Caco-2 (cell line): ENCODE data around the gene CGA. TPM values are rescaled to one million over a fixed set of nuclear protein-coding genes. Genes with fewer than 3 reads are reported as not detected.

ENCODE experiments used
- BruUV-seq: library from RNA; stranded (reverse); fragments of 400-500 nt; replicated peaks from 2 replicates; lab custom pipeline; 2021; lab: Mats Ljungman, UMichigan
- CTCF ChIA-PET: fragments of 300-600 bp; sonication (Branson Sonifier 250); formaldehyde crosslinking; loops from one replicate; lab custom pipeline; 2022; ENCODE audit warnings: antibody characterized with exemption; lab: Charles Lee
- POLR2A ChIA-PET: fragments of 300-600 bp; sonication (Branson Sonifier 250); formaldehyde crosslinking; loops from one replicate; lab custom pipeline; 2022; ENCODE audit warnings: antibody characterized with exemption; lab: Charles Lee
- DNase-seq, 2 experiments: peaks; one replicate each; pipeline versions ENCODE4 v3.0.0 to v3.0.0-alpha.2; 2020 to 2022
- H3K27me3 ChIP-seq: replicated peaks from 2 replicates; pipeline ENCODE4 v1.6.0; 2011; ENCODE audit warnings: low read length; ENCODE audit not compliant: control insufficient read depth, insufficient read depth
- H3K36me3 ChIP-seq: 2 replicates; pipeline ENCODE4 v1.5.1; 2011; ENCODE audit warnings: low read length; ENCODE audit not compliant: control insufficient read depth, insufficient read depth
- H3K4me1 ChIP-seq: fragments of 250-450 bp; sonication (Bioruptor Pico); 2 replicates; pipeline ENCODE4 v1.5.1; 2020; ENCODE audit warnings: mild to moderate bottlenecking
- H3K4me3 ChIP-seq: 2 replicates; pipeline ENCODE4 v1.5.1; 2011; ENCODE audit warnings: low read depth, mild to moderate bottlenecking, control low read depth, low read length
- H3K9me3 ChIP-seq: fragments of 250-450 bp; sonication (Bioruptor Pico); 2 replicates; pipeline ENCODE4 v1.5.1; 2020; ENCODE audit warnings: mild to moderate bottlenecking, moderate library complexity
- H3K27ac Mint-ChIP-seq: one replicate; pipeline ENCODE4 v1.8.0; 2022; ENCODE audit warnings: mixed read lengths; ENCODE audit not compliant: unreplicated experiment
- H3K27me3 Mint-ChIP-seq: one replicate; pipeline ENCODE4 v1.8.0; 2022; ENCODE audit warnings: mixed read lengths; ENCODE audit not compliant: insufficient read depth, unreplicated experiment
- H3K36me3 Mint-ChIP-seq: one replicate; pipeline ENCODE4 v1.8.0; 2022; ENCODE audit warnings: mild to moderate bottlenecking, mixed read lengths; ENCODE audit not compliant: insufficient read depth, unreplicated experiment
- H3K4me1 Mint-ChIP-seq: one replicate; pipeline ENCODE4 v1.8.0; 2022; ENCODE audit warnings: low read depth, mixed read lengths; ENCODE audit not compliant: unreplicated experiment
- H3K4me3 Mint-ChIP-seq: one replicate; pipeline ENCODE4 v1.8.0; 2022; ENCODE audit warnings: mild to moderate bottlenecking, moderate library complexity, mixed read lengths; ENCODE audit not compliant: unreplicated experiment
- H3K9me3 Mint-ChIP-seq: one replicate; pipeline ENCODE4 v1.8.0; 2022; ENCODE audit warnings: mixed read lengths; ENCODE audit not compliant: unreplicated experiment
- intact Hi-C: fragments of 100-400 bp; cut with micrococcal nuclease; formaldehyde crosslinking; loops from one replicate; pipeline ENCODE4 v1.10.0; 2022; ENCODE audit not compliant: unreplicated experiment
- total RNA-seq: library from RNA; stranded (reverse); gene quantifications from 2 replicates; pipeline ENCODE4 v1.2.3, GENCODE V29; 2022
- TF ChIP-seq, protein P1 (sequence below), 2 experiments: fragments of 200-600 bp in 1 of 2; IDR thresholded peaks; 1 replicate in 1 of 2; 2 replicates in 1 of 2; pipeline versions ENCODE4 v1.5.1 to v1.8.0; 2011 to 2022; ENCODE audit warnings: antibody characterized with exemption in 1 of 2, control low read depth in 1 of 2, inconsistent platforms in 1 of 2, low read depth in 1 of 2, low read length in 1 of 2, mild to moderate bottlenecking in 1 of 2, moderate library complexity in 1 of 2; ENCODE audit not compliant: insufficient read depth in 1 of 2, severe bottlenecking in 1 of 2, unreplicated experiment in 1 of 2

CGA gene
- total RNA-seq, 1 experiment from 2014 or later: not detected

DNA sequence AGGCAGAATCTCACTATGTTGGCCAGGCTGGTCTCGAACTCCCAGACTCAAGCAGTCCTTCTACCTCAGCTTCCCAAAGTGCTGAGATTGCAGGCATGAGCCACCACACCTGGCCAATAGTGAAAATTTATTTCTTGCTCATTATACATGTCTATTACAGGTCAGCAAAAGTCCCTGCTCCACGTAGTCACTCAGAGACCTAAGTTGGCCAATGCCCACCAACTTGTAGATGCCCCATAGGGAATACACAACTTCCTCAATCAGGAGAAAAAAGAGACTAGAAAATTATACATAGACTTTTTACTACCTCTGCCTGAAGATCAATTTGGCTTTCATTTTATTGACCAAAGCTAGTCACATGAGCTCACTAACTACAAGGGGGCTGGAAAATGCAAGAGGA is 22.0 kb upstream of the CGA start:
- POLR2A ChIA-PET: no interaction called here
- H3K36me3 ChIP-seq: no peaks in the 10 kb centered on the region
- intact Hi-C loops: no loop called here
- H3K27ac Mint-ChIP-seq: no peak overlapping the region
- H3K36me3 Mint-ChIP-seq: no peaks in the 10 kb centered on the region
- BruUV-seq: no TSS peak
- no peaks in the 10 kb centered on the region; the same call in 1 of the 2 replicates for H3K27me3 ChIP-seq
- no peaks in the 10 kb centered on the region for H3K4me1 Mint-ChIP-seq
- H3K27me3 Mint-ChIP-seq: no peaks in the 10 kb centered on the region
- no peaks in the 10 kb centered on the region for H3K9me3 ChIP-seq
- H3K9me3 Mint-ChIP-seq: no peaks in the 10 kb centered on the region
- no peak overlapping the region for H3K4me3 Mint-ChIP-seq
- H3K4me1 ChIP-seq: no peaks in the 10 kb centered on the region
- no peak for DNase-seq
- CTCF ChIA-PET: no interaction called here
- TF ChIP-seq, protein P1, sequence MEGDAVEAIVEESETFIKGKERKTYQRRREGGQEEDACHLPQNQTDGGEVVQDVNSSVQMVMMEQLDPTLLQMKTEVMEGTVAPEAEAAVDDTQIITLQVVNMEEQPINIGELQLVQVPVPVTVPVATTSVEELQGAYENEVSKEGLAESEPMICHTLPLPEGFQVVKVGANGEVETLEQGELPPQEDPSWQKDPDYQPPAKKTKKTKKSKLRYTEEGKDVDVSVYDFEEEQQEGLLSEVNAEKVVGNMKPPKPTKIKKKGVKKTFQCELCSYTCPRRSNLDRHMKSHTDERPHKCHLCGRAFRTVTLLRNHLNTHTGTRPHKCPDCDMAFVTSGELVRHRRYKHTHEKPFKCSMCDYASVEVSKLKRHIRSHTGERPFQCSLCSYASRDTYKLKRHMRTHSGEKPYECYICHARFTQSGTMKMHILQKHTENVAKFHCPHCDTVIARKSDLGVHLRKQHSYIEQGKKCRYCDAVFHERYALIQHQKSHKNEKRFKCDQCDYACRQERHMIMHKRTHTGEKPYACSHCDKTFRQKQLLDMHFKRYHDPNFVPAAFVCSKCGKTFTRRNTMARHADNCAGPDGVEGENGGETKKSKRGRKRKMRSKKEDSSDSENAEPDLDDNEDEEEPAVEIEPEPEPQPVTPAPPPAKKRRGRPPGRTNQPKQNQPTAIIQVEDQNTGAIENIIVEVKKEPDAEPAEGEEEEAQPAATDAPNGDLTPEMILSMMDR (IDR thresholded peaks at IDR 0.05; ENCODE audit: insufficient read depth in 1 of 2, low read depth in 1 of 2, low read length in 1 of 2, severe bottlenecking in 1 of 2, unreplicated experiment in 1 of 2): no peak
- H3K4me3 ChIP-seq: no peak overlapping the region

DNA sequence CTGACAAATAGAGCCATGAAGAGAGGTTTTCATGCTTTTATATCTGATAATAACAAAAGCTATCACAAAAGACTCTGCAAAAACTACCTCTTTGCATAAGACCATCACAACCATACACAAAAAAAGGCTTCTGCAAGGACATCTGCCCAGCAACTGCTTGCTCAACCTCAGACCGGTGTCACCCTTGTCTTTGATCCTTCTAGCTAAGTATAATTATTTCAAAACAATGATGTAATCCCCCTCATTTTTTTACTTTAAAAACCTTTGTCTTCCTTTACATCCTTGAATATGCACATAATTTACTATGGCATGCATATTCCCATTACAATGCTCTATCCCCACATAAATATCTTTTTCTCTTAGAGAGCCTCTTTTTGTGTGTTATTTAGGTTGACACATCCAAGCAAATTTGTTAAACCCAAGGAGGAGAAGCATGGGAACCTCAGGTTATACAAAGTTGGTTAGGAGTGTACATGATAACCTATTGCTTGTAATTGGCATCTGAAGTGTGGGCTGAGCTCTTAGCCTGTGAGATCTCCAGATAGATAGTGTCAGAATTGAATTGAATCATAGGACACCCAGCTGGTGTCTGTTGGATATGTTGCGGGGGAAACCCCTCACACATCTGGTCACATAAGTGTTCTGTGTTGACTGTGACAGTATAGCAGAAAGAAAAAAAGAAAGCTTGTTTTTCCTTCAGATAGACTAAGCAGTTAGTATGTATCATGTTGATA is 20.7 kb upstream of the CGA start:
- no peaks in the 10 kb centered on the region for H3K4me1 ChIP-seq
- no peak for DNase-seq
- Mint-ChIP-seq H3K4me3 (no peak overlapping the region), H3K36me3 (no peaks in the 10 kb centered on the region), H3K27me3 (no peaks in the 10 kb centered on the region), H3K9me3 (no peaks in the 10 kb centered on the region), H3K27ac (no peak overlapping the region), H3K4me1 (no peaks in the 10 kb centered on the region)
- H3K36me3 ChIP-seq: no peaks in the 10 kb centered on the region
- no TSS peak for BruUV-seq
- TF ChIP-seq, protein P1 (IDR thresholded peaks at IDR 0.05; ENCODE audit: insufficient read depth in 1 of 2, low read depth in 1 of 2, low read length in 1 of 2, severe bottlenecking in 1 of 2, unreplicated experiment in 1 of 2): no peak
- ChIA-PET POLR2A (interaction anchor here (0.6 kb wide), 1 partner anchor 68 kb away, joined by 7 read pairs; no protein-coding TSS in a partner anchor), CTCF (no interaction called here)
- intact Hi-C loops: no loop called here
- no peaks in the 10 kb centered on the region; the same call in 1 of the 2 replicates for H3K27me3 ChIP-seq
- no peak overlapping the region for H3K4me3 ChIP-seq
- no peaks in the 10 kb centered on the region for H3K9me3 ChIP-seq

DNA sequence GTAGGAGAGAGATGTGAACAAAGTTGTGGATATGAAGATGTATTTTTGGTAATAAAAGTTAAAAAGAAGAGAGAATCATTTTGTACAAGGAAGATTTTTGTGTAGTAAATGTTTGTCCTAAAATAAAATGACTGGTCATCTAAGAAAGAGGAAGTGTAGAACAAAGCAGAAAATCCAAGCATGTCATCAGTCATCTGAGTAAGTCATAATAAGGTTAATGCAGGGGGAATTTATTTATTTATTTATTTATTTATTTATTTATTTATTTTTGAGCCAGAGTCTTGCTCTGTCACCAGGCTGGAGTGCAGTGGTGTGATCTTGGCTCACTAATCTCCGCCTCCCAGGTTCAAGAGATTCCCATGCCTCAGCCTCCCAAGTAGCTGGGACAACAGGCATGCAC is 15.7 kb upstream of the CGA start:
- no peak overlapping the region for H3K4me3 ChIP-seq
- Mint-ChIP-seq H3K36me3 (no peaks in the 10 kb centered on the region), H3K27ac (no peak overlapping the region), H3K9me3 (no peaks in the 10 kb centered on the region), H3K4me3 (no peak overlapping the region), H3K4me1 (no peaks in the 10 kb centered on the region), H3K27me3 (no peaks in the 10 kb centered on the region)
- ChIA-PET CTCF (no interaction called here), POLR2A (no interaction called here)
- no TSS peak for BruUV-seq
- no peaks in the 10 kb centered on the region for H3K36me3 ChIP-seq
- H3K27me3 ChIP-seq: no peaks in the 10 kb centered on the region
- TF ChIP-seq, protein P1 (IDR thresholded peaks at IDR 0.05; ENCODE audit: insufficient read depth in 1 of 2, low read depth in 1 of 2, low read length in 1 of 2, severe bottlenecking in 1 of 2, unreplicated experiment in 1 of 2): no peak
- no peaks in the 10 kb centered on the region for H3K4me1 ChIP-seq
- no peaks in the 10 kb centered on the region for H3K9me3 ChIP-seq
- DNase-seq: no peak
- intact Hi-C loops: no loop called here
